GM18951 (cell line): Measurements from ENCODE around the gene TEX47.

Source experiments
- POLR2A ChIP-seq: IDR thresholded peaks from 4 replicates; pipeline ENCODE4 v1.6.1; 2011; ENCODE audit warnings: mild to moderate bottlenecking; ENCODE audit not compliant: insufficient read length, insufficient read depth; ENCODE audit errors: extremely low read depth
- in situ Hi-C: fragments of 300-500 bp; cut with MboI; formaldehyde crosslinking; loops from one replicate; pipeline ENCODE4 v1.12.0; 2022; ENCODE audit warnings: low sequenced_read_pairs, mixed read lengths, inconsistent platforms; ENCODE audit not compliant: unreplicated experiment

Gene TEX47

DNA sequence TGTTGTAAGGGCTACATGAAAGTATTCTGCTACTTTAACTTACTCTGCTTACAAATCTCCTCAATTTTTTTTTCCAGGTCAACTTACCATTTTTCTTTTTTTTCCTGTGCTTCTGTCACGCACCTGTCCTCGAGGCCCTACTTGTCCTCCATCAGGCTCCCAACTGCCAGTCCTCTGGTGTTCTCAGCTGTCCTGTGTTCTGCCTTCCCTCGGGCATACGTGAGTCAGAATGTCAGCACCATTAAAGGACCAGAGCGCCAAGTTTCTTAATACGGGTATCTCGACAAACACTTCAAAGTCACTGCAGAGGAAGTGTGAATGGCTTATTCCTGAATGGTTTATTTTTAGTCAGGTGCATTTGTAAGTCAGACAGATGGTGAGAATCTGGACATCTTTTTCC lies at the start of gene TEX47:
Gene TEX47, minus strand, starts transcription at position 185 of the 400 bp plus-strand sequence. CDS start 795 bp downstream, outside the sequence.
- in situ Hi-C loops, result no loop called here

DNA sequence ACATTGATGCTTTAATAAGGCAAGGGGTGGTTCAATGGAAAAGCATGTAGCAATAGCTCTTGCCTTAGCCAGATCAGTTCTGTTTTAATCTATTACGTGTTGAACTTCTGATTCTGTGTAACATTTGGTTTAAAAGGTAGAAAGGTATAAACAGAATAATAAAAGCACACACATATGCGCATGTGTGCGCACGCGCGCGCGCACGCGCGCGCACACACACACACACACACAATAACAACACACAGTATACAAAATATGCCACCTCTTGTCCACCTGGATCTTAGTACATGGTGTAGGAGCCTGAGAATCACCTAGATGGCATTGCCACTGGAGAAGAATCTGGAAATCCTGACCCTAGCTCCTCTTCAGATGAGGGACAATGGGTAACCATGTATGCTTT lies 49.6 kb upstream of the TEX47 start:
- no peak for TF ChIP-seq POLR2A
- in situ Hi-C loops, result no loop called here

More for the DNA sequence above, at the start of gene TEX47:
- no peak for TF ChIP-seq POLR2A

DNA sequence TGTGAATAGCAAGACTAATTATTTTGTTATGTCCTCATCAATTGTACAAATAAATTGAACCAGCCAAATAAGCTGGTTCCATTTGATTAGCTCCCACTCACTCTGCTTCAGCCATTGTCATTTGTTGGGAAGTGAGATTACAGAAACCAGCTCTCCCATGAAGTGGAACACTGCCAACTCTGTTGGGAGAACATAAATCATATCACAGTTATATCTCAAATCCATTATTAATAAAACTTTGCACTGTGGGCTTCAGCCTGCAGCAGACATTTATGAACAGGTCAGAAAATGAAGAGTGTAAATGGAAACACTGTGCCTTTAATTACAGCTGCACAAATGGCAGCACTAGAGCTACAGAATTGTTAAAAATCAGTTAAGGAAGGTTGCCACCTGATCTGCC lies 46.7 kb upstream of the TEX47 start:
- in situ Hi-C loops, result no loop called here

GRCh38 chr7:88835147-88835728 lies 39.7 kb upstream of the TEX47 start:
- no peak for TF ChIP-seq POLR2A
- in situ Hi-C loops, result no loop called here

More for the DNA sequence above, 46.7 kb upstream of the TEX47 start:
- no peak for TF ChIP-seq POLR2A

DNA sequence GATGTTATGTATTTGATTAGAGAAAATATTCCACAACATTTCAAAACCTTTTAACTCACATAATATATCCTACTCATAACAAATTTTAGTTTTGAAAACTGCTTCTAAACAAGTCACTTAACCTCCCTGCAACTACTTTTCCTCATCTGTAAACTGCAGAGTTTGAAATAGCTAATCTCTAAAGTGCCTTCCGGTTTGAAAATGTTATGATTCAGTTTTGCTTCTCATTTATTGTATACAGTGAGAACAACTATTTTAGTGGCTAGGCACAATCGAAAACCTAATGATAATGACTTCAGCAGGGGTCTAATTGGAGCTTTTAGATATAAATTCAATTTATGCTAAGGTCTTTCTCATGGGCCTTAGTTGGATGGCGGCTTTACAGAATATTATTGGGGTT lies 30.7 kb upstream of the TEX47 start:
- in situ Hi-C loops, result no loop called here
- no peak for TF ChIP-seq POLR2A

- in situ Hi-C loops, result no loop called here
- TF ChIP-seq POLR2A, result no peak
Measured at GRCh38 chr7:88818552-88818951, 23.0 kb upstream of the TEX47 start.

- no peak for TF ChIP-seq POLR2A
- in situ Hi-C loops, result no loop called here
Measured at GRCh38 chr7:88806280-88807037, 10.9 kb upstream of the TEX47 start.

DNA sequence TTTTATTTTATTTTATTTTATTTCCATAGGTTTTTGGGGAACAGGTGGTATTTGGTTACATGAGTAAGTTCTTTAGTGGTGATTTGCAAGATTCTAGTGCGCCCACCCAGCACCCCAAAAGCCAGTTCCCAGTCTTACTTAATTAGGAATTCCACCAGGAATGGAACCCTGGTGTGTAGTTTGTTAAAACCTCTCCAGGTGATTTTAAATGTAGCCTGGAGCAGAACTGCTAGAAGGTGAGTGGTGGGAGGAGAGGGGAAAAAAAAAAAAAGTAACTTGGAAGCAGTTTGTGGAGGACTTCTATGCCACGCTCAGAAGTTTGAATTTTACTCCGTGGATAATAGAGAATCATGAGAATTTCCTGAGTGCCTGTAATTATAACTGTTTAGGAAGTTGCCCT lies 5.5 kb upstream of the TEX47 start:
- TF ChIP-seq POLR2A, result no peak
- in situ Hi-C loops, result no loop called here

DNA sequence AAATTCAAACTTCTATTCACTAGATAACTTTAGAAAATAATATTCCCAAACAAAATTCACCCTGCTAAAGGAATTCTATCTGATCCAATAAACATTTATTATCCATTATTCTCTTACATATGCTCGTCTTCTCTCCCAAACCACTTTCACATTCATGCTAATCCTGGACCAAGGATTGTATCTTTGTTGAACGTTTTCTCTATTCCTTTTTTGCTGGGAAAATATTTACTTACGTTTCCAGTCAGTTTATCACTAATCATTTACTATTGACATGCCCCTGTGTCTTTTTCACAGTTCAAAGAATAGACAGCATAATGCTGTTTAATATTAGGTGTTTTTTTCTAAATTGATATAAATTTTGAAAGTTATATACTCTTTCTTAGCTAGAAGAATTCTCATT lies 3.2 kb downstream of the TEX47 start:
- in situ Hi-C loops, result no loop called here

GRCh38 chr7:88791891-88792290 lies 3.6 kb downstream of the TEX47 start:
- in situ Hi-C loops, result no loop called here
- no peak for TF ChIP-seq POLR2A

More for the DNA sequence above, 3.2 kb downstream of the TEX47 start:
- no peak for TF ChIP-seq POLR2A

DNA sequence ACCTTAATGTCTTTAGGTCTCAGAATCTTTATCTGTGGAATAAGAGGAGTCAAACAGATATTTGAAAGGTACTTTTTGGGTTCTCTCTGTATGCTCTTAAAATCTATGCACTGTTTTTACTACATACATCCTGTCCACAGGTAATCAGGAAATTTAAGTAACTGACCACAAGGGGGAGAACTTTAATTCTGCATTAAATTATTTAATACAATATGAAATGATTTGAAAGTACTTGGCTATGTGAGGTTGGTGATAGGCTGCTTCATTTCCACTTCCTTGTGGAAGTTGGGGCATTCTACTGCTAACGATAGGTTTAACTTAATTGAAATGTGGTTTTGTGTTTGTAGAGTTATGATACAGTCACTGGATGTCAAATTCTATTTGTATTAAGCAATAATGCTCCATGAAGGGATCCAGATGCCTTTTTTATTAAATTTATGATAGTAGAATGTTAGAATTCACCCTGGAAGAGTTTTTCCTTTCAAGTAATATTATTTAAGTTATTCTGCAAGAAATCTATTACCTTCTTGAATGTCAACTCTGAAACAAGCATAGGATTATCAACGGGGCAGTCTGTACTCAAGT lies 6.0 kb downstream of the TEX47 start:
- TF ChIP-seq POLR2A, result no peak
- in situ Hi-C loops, result no loop called here

DNA sequence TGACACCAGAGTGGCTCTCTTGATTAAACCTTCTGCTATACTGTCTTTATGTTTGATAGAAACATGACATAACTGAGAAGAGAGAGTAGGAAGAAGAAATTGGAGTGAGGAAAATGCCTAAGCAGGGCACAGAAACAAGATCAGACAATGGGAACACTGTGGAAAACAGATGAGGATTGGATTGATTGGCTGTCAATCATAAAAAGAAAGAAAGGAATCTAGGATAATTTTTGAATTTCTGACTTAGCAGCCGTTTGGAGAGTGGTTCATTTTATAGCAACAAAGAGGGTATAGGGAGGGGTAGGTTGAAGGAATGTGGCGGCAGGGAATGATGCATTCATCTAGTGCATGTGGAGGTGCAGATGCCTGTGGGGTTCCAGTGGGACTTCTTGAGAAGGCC lies 7.8 kb downstream of the TEX47 start:
- in situ Hi-C loops, result no loop called here
- no peak for TF ChIP-seq POLR2A

- TF ChIP-seq POLR2A, result no peak
- in situ Hi-C loops, result no loop called here
Measured at GRCh38 chr7:88775838-88776237, 19.7 kb downstream of the TEX47 start.

DNA sequence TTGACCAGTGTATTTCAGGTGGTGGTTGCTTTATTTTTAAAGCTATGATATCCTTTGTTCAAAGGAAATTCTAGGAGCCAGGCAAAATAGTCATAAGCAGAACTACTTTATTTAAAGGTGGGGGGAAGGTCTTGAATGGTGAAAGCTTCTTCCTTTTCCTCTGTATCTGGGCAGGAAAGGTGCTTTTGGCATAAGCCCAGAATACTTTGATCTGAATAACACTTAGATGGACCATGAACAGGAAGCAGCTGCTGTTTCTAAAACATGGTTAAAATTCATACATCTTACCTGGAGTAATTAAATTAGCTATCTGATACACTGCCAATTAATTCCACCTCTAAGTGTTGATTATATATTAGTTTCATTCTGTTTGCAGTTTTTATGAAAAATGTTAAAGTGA lies 22.8 kb downstream of the TEX47 start:
- in situ Hi-C loops, result no loop called here
- TF ChIP-seq POLR2A, result no peak
